HepG2 (cell line): ENCODE measurements around the gene MRPL42. TPM values are rescaled to one million over a fixed set of nuclear protein-coding genes. Genes with fewer than 3 reads are reported as not detected.

Source experiments
- AKNA ChIP-seq: sonication (generic); formaldehyde crosslinking; IDR thresholded peaks from 2 replicates; pipeline ENCODE4 v1.4.0; 2020; ENCODE audit warnings: missing genetic modification reagents, borderline replicate concordance
- BRCA1 ChIP-seq: sonication (generic); formaldehyde crosslinking; IDR thresholded peaks from 2 replicates; pipeline ENCODE4 v1.4.0; 2020; ENCODE audit warnings: missing genetic modification reagents
- NKX3-1 ChIP-seq: sonication (generic); formaldehyde crosslinking; IDR thresholded peaks from 2 replicates; pipeline ENCODE4 v1.5.0; 2020; ENCODE audit warnings: missing genetic modification reagents
- PTBP1 ChIP-seq: fragments of 200-400 bp; formaldehyde crosslinking; IDR thresholded peaks from 2 replicates; pipeline ENCODE4 v1.6.1; 2018; ENCODE audit warnings: low read length, low read depth; ENCODE audit not compliant: poor library complexity, severe bottlenecking
- SAP130 ChIP-seq: IDR thresholded peaks from 2 replicates; pipeline ENCODE4 v1.6.1; 2016; ENCODE audit warnings: low read depth
- SATB2 ChIP-seq: sonication (generic); formaldehyde crosslinking; IDR thresholded peaks from 2 replicates; pipeline ENCODE4 v1.5.0; 2020; ENCODE audit warnings: missing genetic modification reagents
- SIN3B ChIP-seq: fragments of 150-350 bp; IDR thresholded peaks from 2 replicates; pipeline ENCODE4 v1.6.1; 2014; ENCODE audit warnings: low read length
- SNAI1 ChIP-seq: sonication (generic); formaldehyde crosslinking; IDR thresholded peaks from 2 replicates; pipeline ENCODE4 v1.5.0; 2020; ENCODE audit warnings: mild to moderate bottlenecking, missing genetic modification reagents, borderline replicate concordance
- ZMYM4 ChIP-seq: sonication (generic); formaldehyde crosslinking; IDR thresholded peaks from 2 replicates; pipeline ENCODE4 v1.8.1; 2023; ENCODE audit warnings: mild to moderate bottlenecking, missing genetic modification reagents
- ZNF234 ChIP-seq: sonication (generic); formaldehyde crosslinking; conservative IDR thresholded peaks from 2 replicates; pipeline ENCODE4 v1.5.1; 2020; ENCODE audit warnings: mild to moderate bottlenecking, missing genetic modification reagents
- ZNF274 ChIP-seq: sonication (generic); formaldehyde crosslinking; IDR thresholded peaks from 2 replicates; pipeline ENCODE4 v1.5.1; 2020; ENCODE audit warnings: mild to moderate bottlenecking, missing genetic modification reagents
- ZNF530 ChIP-seq: sonication (generic); formaldehyde crosslinking; IDR thresholded peaks from 2 replicates; pipeline ENCODE4 v1.5.0; 2020; ENCODE audit warnings: low read depth, mild to moderate bottlenecking, missing genetic modification reagents
- ZNF598 ChIP-seq: sonication (generic); formaldehyde crosslinking; IDR thresholded peaks from 2 replicates; pipeline ENCODE4 v1.5.1; 2020; ENCODE audit warnings: mild to moderate bottlenecking, missing genetic modification reagents, borderline replicate concordance
- ZNF652 ChIP-seq: IDR thresholded peaks from 2 replicates; pipeline ENCODE4 v1.6.1; 2016; ENCODE audit warnings: low read depth, borderline replicate concordance
- ZNF766 ChIP-seq: sonication (generic); formaldehyde crosslinking; IDR thresholded peaks from 2 replicates; pipeline ENCODE4 v1.5.0; 2020; ENCODE audit warnings: missing genetic modification reagents, borderline replicate concordance
- ZSCAN21 ChIP-seq: sonication (generic); formaldehyde crosslinking; IDR thresholded peaks from 2 replicates; pipeline ENCODE4 v1.8.0; 2022; ENCODE audit warnings: mild to moderate bottlenecking, missing genetic modification reagents, moderate library complexity, borderline replicate concordance
- polyA plus RNA-seq, 8 experiments: library from polyadenylated mRNA; depleted of rRNA in 3 of 8; stranded (reverse) in 7 of 8; unstranded in 1 of 8; fragments of >200 nt; fragmentation: Illumina TruSeq in 4 of 8; extraction: Trizol in 4 of 8; gene quantifications; 2 replicates each; pipeline versions ENCODE4 v1.2.1 to v1.2.3, GENCODE V29; 2011 to 2016; ENCODE audit warnings: low read depth in 4 of 8, missing spikeins in 1 of 8, mixed read lengths in 1 of 8; ENCODE audit not compliant: insufficient read depth in 1 of 8
- total RNA-seq, 5 experiments: library from RNA; depleted of rRNA; stranded (reverse); fragments of >200 nt; fragmentation: Illumina TruSeq; extraction: Trizol; gene quantifications; 2 replicates each; pipeline ENCODE4 v1.2.3, GENCODE V29; 2016; ENCODE audit warnings: low read depth in 1 of 5
- TF ChIP-seq, protein P1 (sequence below): sonication (generic); formaldehyde crosslinking; IDR thresholded peaks from 2 replicates; pipeline ENCODE4 v1.4.0; 2020; ENCODE audit warnings: mild to moderate bottlenecking, missing genetic modification reagents
- TF ChIP-seq, protein P2 (sequence below): sonication (generic); formaldehyde crosslinking; IDR thresholded peaks from 2 replicates; pipeline ENCODE4 v1.5.0; 2020; ENCODE audit warnings: missing genetic modification reagents

The MRPL42 gene
- total and polyA plus RNA-seq, 2 of the 13 experiments (the other 11 are each of a cell fraction or from before 2014, with no cell fraction given), result 93.3 to 148 TPM

- peak; percentile 68; the same call in 1 of the 2 replicates for TF ChIP-seq SATB2 (CRISPR knock-in tag)
- no peak; the same call in 1 of the 2 replicates for TF ChIP-seq SAP130
- 0 out of 2 replicates have a peak, but pooled peaks have one; percentile 2 for TF ChIP-seq ZNF530 (CRISPR knock-in tag)
- TF ChIP-seq ZNF234 (CRISPR knock-in tag), result 0 out of 2 replicates have a peak, but pooled peaks have one; percentile 53
- TF ChIP-seq, protein P1, sequence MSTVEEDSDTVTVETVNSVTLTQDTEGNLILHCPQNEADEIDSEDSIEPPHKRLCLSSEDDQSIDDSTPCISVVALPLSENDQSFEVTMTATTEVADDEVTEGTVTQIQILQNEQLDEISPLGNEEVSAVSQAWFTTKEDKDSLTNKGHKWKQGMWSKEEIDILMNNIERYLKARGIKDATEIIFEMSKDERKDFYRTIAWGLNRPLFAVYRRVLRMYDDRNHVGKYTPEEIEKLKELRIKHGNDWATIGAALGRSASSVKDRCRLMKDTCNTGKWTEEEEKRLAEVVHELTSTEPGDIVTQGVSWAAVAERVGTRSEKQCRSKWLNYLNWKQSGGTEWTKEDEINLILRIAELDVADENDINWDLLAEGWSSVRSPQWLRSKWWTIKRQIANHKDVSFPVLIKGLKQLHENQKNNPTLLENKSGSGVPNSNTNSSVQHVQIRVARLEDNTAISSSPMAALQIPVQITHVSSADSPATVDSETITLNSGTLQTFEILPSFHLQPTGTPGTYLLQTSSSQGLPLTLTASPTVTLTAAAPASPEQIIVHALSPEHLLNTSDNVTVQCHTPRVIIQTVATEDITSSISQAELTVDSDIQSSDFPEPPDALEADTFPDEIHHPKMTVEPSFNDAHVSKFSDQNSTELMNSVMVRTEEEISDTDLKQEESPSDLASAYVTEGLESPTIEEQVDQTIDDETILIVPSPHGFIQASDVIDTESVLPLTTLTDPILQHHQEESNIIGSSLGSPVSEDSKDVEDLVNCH (CRISPR knock-in tag), result 0 out of 2 replicates have a peak, but pooled peaks have one; percentile 15
- TF ChIP-seq BRCA1 (CRISPR knock-in tag), result peak; percentile 32; the same call in 1 of the 2 replicates
- TF ChIP-seq PTBP1, result no peak
- 0 out of 2 replicates have a peak, but pooled peaks have one; percentile 2 for TF ChIP-seq ZNF766 (CRISPR knock-in tag)
- no peak for TF ChIP-seq SNAI1 (CRISPR knock-in tag)
- TF ChIP-seq ZNF652, result peak; percentile 33; the same call in 1 of the 2 replicates
- TF ChIP-seq, protein P2, sequence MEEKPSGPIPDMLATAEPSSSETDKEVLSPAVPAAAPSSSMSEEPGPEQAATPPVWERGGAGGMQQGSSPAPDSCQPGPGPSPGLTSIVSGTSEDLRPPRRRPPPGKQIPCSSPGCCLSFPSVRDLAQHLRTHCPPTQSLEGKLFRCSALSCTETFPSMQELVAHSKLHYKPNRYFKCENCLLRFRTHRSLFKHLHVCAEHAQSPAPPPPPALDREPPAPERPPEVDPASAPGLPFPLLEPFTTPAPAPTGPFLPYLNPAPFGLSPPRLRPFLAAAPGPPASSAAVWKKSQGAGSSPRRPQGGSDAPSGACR (CRISPR knock-in tag), result no peak; the same call in 1 of the 2 replicates
- 0 out of 2 replicates have a peak, but pooled peaks have one; percentile 45 for TF ChIP-seq AKNA (CRISPR knock-in tag)
- TF ChIP-seq ZNF598, result 0 out of 2 replicates have a peak, but pooled peaks have one; percentile 14
- TF ChIP-seq ZMYM4 (CRISPR knock-in tag), result no peak
- TF ChIP-seq ZNF274 (CRISPR knock-in tag), result peak; percentile 48
- 0 out of 2 replicates have a peak, but pooled peaks have one; percentile 33 for TF ChIP-seq SIN3B
- TF ChIP-seq ZSCAN21, result no peak
- 0 out of 2 replicates have a peak, but pooled peaks have one; percentile 14 for TF ChIP-seq NKX3-1 (CRISPR knock-in tag)
These were observed 24.6 kb upstream of the MRPL42 start (continued) for GRCh38 chr12:93442411-93443340.
